Kidney (tissue), 14 donors: Measurements from ENCODE around the gene PCDHGA8. TPM values are rescaled to one million over a fixed set of nuclear protein-coding genes. Genes with fewer than 3 reads are reported as not detected.
A peak's percentile ranks its signal among the peaks of the same experiment; 100 is the strongest.

ENCODE experiments used
- DNase-seq, 5 donors: peaks; one replicate each; pipeline ENCODE4 v3.0.0-alpha.2; 2013 to 2020
- FAIRE-seq: peaks from 2 replicates; lab custom pipeline; 2012; peaks lifted over from hg19 to GRCh38; lab: Jason Lieb, UNC
- H3K27ac ChIP-seq, 2 donors: one replicate each; pipeline ENCODE4 v1.7.0; 2013; ENCODE audit warnings: low read depth in 2 of 2, low read length in 2 of 2, inconsistent platforms in 1 of 2
- H3K27me3 ChIP-seq: one replicate; pipeline ENCODE4 v1.7.1; 2013; ENCODE audit warnings: low read length, inconsistent platforms; ENCODE audit not compliant: control insufficient read depth, insufficient read depth
- H3K36me3 ChIP-seq, 3 donors: one replicate each; pipeline versions ENCODE4 v1.7.0 to v1.7.1; 2013; ENCODE audit warnings: low read length in 3 of 3, control low read depth in 1 of 3, inconsistent platforms in 1 of 3; ENCODE audit not compliant: insufficient read depth in 3 of 3, control insufficient read depth in 2 of 3
- H3K4me1 ChIP-seq, 3 donors: one replicate each; pipeline versions ENCODE4 v1.7.0 to v1.7.1; 2013; ENCODE audit warnings: low read length in 3 of 3, inconsistent platforms in 1 of 3, low read depth in 1 of 3; ENCODE audit not compliant: control insufficient read depth in 2 of 3, insufficient read depth in 2 of 3
- H3K4me3 ChIP-seq, 3 donors: one replicate each; pipeline versions ENCODE4 v1.7.0 to v1.8.1; 2013; ENCODE audit warnings: low read length in 3 of 3, control low read depth in 1 of 3, inconsistent platforms in 1 of 3
- H3K9ac ChIP-seq, 3 donors: one replicate each; pipeline versions ENCODE4 v1.7.0 to v1.7.1; 2013; ENCODE audit warnings: low read length in 3 of 3, control low read depth in 1 of 3, inconsistent platforms in 1 of 3
- H3K9me3 ChIP-seq, 3 donors: one replicate each; pipeline versions ENCODE4 v1.7.0 to v1.7.1; 2013; ENCODE audit warnings: low read length in 3 of 3, control low read depth in 1 of 3, inconsistent platforms in 1 of 3; ENCODE audit not compliant: control insufficient read depth in 2 of 3, insufficient read depth in 1 of 3
- intact Hi-C: fragments of 100-400 bp; cut with DNase I; formaldehyde crosslinking; loops from one replicate; pipeline ENCODE4 v1.11.1; 2022
- polyA plus RNA-seq: library from polyadenylated mRNA; stranded (reverse); fragments of 350-450 nt; fragmentation: Illumina TruSeq; extraction: RNeasy Lipid Tissue Mini Kit (QIAGEN cat#74804); gene quantifications from one replicate; pipeline ENCODE4 v1.2.3, GENCODE V29; 2014; ENCODE audit warnings: low read depth, low replicate concordance; ENCODE audit not compliant: insufficient read depth
- total RNA-seq: library from RNA; stranded (reverse); fragmentation: NEBNext Ultra II Directional; extraction: Animal tissue kit (Norgen Biotek cat#: 25700); gene quantifications from one replicate; pipeline ENCODE4 v1.2.1, GENCODE V29; 2021
- TF ChIP-seq, protein P1 (sequence below): IDR thresholded peaks from 3 replicates; pipeline ENCODE4 v1.5.1; 2012; ENCODE audit warnings: mild to moderate bottlenecking, moderate library complexity, borderline replicate concordance; ENCODE audit not compliant: insufficient read depth; ENCODE audit errors: extremely low read depth
- donor health status: control.
- donor health status: control.
- donor health status: control.
- donor health status: control.
- donor health status: control.
- donor health status: DM: yes; HTN: yes; CAD: no.
- donor health status: Normal renal cell carcinoma (clear cell type).

Gene PCDHGA8
- total and polyA plus RNA-seq, 2 donors from 2014 or later = 0.09 to 1.8 TPM

DNA sequence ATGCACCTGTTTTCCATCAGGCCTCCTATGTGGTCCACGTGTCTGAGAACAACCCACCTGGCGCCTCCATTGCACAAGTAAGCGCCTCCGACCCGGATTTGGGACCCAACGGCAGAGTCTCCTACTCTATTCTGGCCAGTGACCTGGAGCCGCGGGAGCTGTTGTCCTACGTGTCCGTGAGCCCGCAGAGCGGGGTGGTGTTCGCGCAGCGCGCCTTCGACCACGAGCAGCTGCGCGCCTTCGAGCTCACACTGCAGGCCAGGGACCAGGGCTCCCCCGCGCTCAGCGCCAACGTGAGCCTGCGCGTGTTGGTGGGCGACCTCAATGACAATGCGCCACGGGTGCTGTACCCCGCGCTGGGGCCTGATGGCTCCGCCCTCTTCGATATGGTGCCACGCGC is 40.8 kb upstream of the PCDHGA8 start:
- H3K4me3 ChIP-seq = no peak overlapping the region
- no peaks in the 10 kb centered on the region for H3K4me1 ChIP-seq
- FAIRE-seq = no peak
- intact Hi-C loops = no loop called here
- TF ChIP-seq, protein P1, sequence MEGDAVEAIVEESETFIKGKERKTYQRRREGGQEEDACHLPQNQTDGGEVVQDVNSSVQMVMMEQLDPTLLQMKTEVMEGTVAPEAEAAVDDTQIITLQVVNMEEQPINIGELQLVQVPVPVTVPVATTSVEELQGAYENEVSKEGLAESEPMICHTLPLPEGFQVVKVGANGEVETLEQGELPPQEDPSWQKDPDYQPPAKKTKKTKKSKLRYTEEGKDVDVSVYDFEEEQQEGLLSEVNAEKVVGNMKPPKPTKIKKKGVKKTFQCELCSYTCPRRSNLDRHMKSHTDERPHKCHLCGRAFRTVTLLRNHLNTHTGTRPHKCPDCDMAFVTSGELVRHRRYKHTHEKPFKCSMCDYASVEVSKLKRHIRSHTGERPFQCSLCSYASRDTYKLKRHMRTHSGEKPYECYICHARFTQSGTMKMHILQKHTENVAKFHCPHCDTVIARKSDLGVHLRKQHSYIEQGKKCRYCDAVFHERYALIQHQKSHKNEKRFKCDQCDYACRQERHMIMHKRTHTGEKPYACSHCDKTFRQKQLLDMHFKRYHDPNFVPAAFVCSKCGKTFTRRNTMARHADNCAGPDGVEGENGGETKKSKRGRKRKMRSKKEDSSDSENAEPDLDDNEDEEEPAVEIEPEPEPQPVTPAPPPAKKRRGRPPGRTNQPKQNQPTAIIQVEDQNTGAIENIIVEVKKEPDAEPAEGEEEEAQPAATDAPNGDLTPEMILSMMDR = no peak
- no peak for DNase-seq
- no peaks in the 10 kb centered on the region for H3K27me3 ChIP-seq
- H3K27ac ChIP-seq = no peak overlapping the region
- peaks cover 2 to 50% (median 20%) of the 10 kb centered on the region in 3 donors for H3K9me3 ChIP-seq
- H3K36me3 ChIP-seq = no peaks in the 10 kb centered on the region
- no peak overlapping the region for H3K9ac ChIP-seq

- Histone ChIP-seq H3K27ac (no peak within 1 kb of the TSS), H3K9me3 (peaks cover 2 to 71% (median 21%) of the 10 kb centered on the region in 3 donors), H3K9ac (no peak within 1 kb of the TSS), H3K4me3 (peak within 1 kb of the TSS in 2 of 3 donors; percentile 6 to 13), H3K36me3 (no peaks in the 10 kb centered on the region), H3K27me3 (no peaks in the 10 kb centered on the region), H3K4me1 (no peaks in the 10 kb centered on the region)
- DNase-seq (no peak), FAIRE-seq (no peak)
- TF ChIP-seq, protein P1 = peak; percentile 8
- intact Hi-C loops = no loop called here
Measured at GRCh38 chr5:141354900-141355469, 37.4 kb upstream of the PCDHGA8 start, which contains the start of gene PCDHGA4. Gene PCDHGA4, plus strand, starts transcription at chr5:141355021. Its CDS starts 87 bp downstream, at chr5:141355108.

DNA sequence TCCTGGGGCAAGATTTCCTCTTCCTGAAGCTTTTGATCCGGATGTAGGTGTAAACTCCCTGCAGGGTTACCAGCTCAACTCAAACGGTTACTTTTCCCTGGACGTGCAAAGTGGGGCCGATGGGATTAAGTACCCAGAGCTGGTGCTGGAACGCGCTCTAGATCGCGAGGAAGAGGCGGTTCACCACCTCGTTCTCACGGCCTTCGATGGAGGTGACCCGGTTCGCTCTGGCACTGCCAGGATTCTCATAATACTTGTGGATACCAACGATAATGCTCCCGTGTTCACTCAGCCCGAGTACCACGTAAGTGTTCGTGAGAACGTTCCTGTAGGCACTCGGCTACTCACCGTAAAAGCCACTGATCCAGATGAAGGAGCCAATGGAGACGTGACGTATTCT is 36.8 kb upstream of the PCDHGA8 start:
- peak overlapping the region in 1 of 3 donors; percentile 13 for H3K4me3 ChIP-seq
- H3K9ac ChIP-seq = no peak overlapping the region
- DNase-seq = no peak
- H3K27me3 ChIP-seq = no peaks in the 10 kb centered on the region
- H3K9me3 ChIP-seq = peaks cover 2 to 71% (median 19%) of the 10 kb centered on the region in 3 donors
- no peaks in the 10 kb centered on the region for H3K36me3 ChIP-seq
- no peak for FAIRE-seq
- intact Hi-C loops = no loop called here
- TF ChIP-seq, protein P1 = no peak
- no peaks in the 10 kb centered on the region for H3K4me1 ChIP-seq
- H3K27ac ChIP-seq = no peak overlapping the region
